Large intestine (tissue), 3 donors: ENCODE measurements around the gene SYNPO. TPM values are rescaled to one million over a fixed set of nuclear protein-coding genes. Genes with fewer than 3 reads are reported as not detected.

Experiments used
- DNase-seq, 2 donors: peaks; one replicate each; pipeline versions ENCODE4 v3.0.0 to v3.0.0-alpha.2; 2013
- H3K27ac ChIP-seq: one replicate; pipeline ENCODE4 v1.5.1; 2013; ENCODE audit warnings: low read length
- H3K27me3 ChIP-seq: 2 replicates; pipeline ENCODE4 v1.6.1; 2013; ENCODE audit warnings: low read length; ENCODE audit not compliant: control insufficient read depth, insufficient read depth
- H3K36me3 ChIP-seq: 2 replicates; pipeline ENCODE4 v1.6.1; 2013; ENCODE audit warnings: low read length; ENCODE audit not compliant: control insufficient read depth, insufficient read depth
- H3K4me1 ChIP-seq: one replicate; pipeline ENCODE4 v1.6.1; 2013; ENCODE audit warnings: low read length; ENCODE audit not compliant: control insufficient read depth, insufficient read depth
- H3K4me3 ChIP-seq: one replicate; pipeline ENCODE4 v1.5.1; 2013; ENCODE audit warnings: low read length
- H3K9me3 ChIP-seq: one replicate; pipeline ENCODE4 v1.6.1; 2013; ENCODE audit warnings: mild to moderate bottlenecking, low read depth, low read length, moderate library complexity; ENCODE audit not compliant: control insufficient read depth
- WGBS: methylation state at CpG from one replicate; pipeline ENCODE4 v1.1.5; 2013; ENCODE audit warnings: low lambda C conversion rate; ENCODE audit not compliant: insufficient coverage; 5-methylcytosine and 5-hydroxymethylcytosine counted together
- polyA plus RNA-seq: library from polyadenylated mRNA; unstranded; fragments of 120-200 nt; gene quantifications from one replicate; pipeline ENCODE4 v1.2.1, GENCODE V29; 2013

SYNPO gene
- polyA plus RNA-seq, 1 donor = 46.7 TPM

DNA sequence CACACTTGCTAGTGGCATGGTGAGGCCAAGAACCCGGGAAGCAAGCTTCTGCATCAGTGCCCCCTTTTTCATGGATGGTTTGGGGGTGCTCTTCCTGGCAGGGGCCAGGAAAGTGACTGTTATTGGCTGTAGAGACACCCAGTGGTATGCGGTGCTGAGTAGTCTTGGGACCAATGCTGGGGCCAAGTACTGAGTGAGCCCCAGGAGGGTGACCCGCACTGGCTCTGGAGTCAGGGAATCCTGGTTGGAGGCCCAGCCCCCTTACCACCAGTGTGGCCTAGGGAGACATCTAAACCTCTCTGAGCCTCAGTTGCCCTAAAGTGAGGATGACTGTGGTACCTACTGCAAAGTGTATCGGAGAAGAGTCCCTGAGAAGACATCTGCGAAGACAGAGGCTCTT is 41.2 kb upstream of the SYNPO start:
- H3K4me3 ChIP-seq = no peak overlapping the region
- H3K4me1 ChIP-seq = peaks cover 47% of the 10 kb centered on the region
- WGBS = no CpG with 5 or more reads among the region's 5 CpGs
- H3K27ac ChIP-seq = no peak overlapping the region
- H3K36me3 ChIP-seq = peaks cover 30% of the 10 kb centered on the region
- no peaks in the 10 kb centered on the region for H3K9me3 ChIP-seq
- DNase-seq = no peak
- H3K27me3 ChIP-seq = no peaks in the 10 kb centered on the region

DNA sequence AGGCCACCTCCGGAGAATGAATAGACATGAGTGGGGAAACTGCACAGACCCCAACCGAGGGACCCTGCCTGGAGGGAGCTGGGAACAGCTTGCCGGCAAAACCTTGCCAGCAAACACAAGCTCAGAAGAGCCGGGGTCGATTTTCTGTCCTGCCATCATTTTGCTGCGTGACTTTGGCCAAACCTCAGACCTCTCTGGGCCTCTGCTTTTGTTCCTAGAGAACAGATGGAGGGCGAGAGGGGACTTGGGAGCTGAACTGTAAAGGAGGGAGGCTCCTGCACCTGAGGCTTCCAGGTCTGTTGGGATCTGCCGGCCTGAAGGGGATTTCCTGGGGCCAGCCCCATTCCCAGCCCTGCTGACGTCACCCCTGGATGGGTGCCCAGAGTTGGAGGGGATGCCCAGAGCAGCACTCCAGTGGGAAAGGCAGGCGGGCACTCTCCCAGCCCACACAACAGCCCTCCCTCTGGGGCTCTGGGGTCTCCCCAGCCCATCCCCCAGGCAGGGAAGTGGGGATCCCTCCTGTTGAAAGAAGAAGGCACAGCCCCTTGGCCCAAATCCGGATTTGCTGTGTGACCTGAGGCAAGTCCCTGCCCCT is 40.4 kb upstream of the SYNPO start:
- H3K36me3 ChIP-seq = peaks cover 33% of the 10 kb centered on the region
- WGBS = no CpG with 5 or more reads among the region's 11 CpGs
- H3K4me1 ChIP-seq = peaks cover 43% of the 10 kb centered on the region
- H3K27me3 ChIP-seq = no peaks in the 10 kb centered on the region
- no peaks in the 10 kb centered on the region for H3K9me3 ChIP-seq
- H3K4me3 ChIP-seq = no peak overlapping the region
- peak overlapping the region; percentile 50 for H3K27ac ChIP-seq
- DNase-seq = peak in 1 of 2 donors; percentile 71

- 76% methylated on average over 2 of the region's 25 CpGs for WGBS
- Histone ChIP-seq H3K4me3 (no peak overlapping the region), H3K27ac (peak overlapping the region; percentile 50), H3K36me3 (peaks cover 33% of the 10 kb centered on the region), H3K9me3 (no peaks in the 10 kb centered on the region), H3K4me1 (peaks cover 41% of the 10 kb centered on the region), H3K27me3 (no peaks in the 10 kb centered on the region)
- no peak for DNase-seq
Measured at GRCh38 chr5:150600616-150601490, 39.6 kb upstream of the SYNPO start.

- DNase-seq = no peak
- no peak overlapping the region for H3K4me3 ChIP-seq
- H3K27ac ChIP-seq = no peak overlapping the region
- H3K36me3 ChIP-seq = peaks cover 33% of the 10 kb centered on the region
- WGBS = no CpG with 5 or more reads among the region's 16 CpGs
- H3K9me3 ChIP-seq = no peaks in the 10 kb centered on the region
- peaks cover 32% of the 10 kb centered on the region for H3K4me1 ChIP-seq
- H3K27me3 ChIP-seq = no peaks in the 10 kb centered on the region
Measured at GRCh38 chr5:150601491-150602345, 38.7 kb upstream of the SYNPO start.

DNA sequence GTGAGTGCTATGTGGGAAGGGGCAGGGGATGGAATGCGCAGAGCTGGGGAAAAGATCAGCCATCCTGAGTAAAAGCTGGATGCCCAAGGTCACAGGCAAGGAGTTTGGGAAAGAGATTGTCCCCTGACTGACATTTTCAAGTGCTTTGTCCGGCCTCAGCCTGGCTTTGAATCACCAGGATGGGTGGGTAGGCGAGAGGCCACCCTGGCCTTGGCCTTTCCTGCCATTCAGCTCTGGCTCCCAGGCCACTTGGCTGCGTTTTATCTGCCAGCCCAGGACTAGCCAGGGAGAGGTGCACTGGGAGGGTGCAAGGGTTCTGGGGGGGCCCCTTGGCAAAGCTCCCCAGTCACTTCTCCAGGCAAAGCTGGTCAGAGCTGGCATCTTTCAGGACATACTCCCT is 37.4 kb upstream of the SYNPO start:
- peaks cover 26% of the 10 kb centered on the region for H3K4me1 ChIP-seq
- H3K4me3 ChIP-seq = no peak overlapping the region
- H3K36me3 ChIP-seq = peaks cover 29% of the 10 kb centered on the region
- no peaks in the 10 kb centered on the region for H3K27me3 ChIP-seq
- H3K9me3 ChIP-seq = no peaks in the 10 kb centered on the region
- WGBS = no CpG with 5 or more reads among the region's 4 CpGs
- H3K27ac ChIP-seq = no peak overlapping the region
- no peak for DNase-seq

DNA sequence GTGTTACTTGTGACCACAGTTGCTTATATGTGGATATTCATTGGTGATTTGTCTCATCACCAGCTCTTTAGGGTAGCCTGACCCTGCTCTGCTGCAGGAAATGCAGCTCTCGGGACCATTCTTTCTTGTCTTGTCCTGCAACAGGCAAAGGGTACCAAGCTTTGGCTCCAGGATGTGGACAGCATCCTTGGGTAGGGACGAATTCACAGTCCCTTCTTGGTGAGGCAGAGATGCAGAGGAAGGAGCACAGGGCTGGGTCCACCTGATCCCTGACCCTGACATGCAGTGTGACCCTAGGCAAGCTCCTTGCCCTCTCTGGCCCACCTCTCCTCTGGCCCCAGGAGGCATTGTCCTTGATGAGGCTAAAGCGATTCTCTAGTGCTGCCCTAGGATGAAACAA is 37.0 kb upstream of the SYNPO start:
- Histone ChIP-seq H3K4me1 (peaks cover 22% of the 10 kb centered on the region), H3K9me3 (no peaks in the 10 kb centered on the region), H3K27ac (no peak overlapping the region), H3K4me3 (no peak overlapping the region), H3K36me3 (peaks cover 25% of the 10 kb centered on the region), H3K27me3 (no peaks in the 10 kb centered on the region)
- no CpG with 5 or more reads among the region's 3 CpGs for WGBS
- DNase-seq = no peak

DNA sequence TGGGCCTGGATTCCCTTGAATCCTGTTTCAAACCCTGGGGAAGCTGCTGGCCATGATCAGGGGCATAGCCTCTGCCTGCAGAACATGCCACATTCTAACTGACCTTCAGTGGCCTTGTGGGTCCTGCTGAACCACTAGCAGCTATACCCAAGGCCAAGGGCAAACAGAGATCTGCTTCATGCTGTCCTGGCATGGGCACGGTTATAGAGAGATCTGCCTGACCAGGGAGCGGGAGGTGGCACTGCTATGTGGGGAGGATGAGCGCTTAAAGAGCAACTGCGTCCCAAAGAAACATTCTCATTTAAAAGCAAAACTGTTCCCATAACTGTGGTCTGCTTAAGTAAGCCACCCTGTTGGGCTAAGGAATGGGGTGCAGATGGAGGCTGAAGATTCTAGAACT is 36.5 kb upstream of the SYNPO start:
- Histone ChIP-seq H3K27me3 (no peaks in the 10 kb centered on the region), H3K27ac (no peak overlapping the region), H3K36me3 (peaks cover 22% of the 10 kb centered on the region), H3K4me3 (no peak overlapping the region), H3K4me1 (peaks cover 21% of the 10 kb centered on the region), H3K9me3 (no peaks in the 10 kb centered on the region)
- no CpG with 5 or more reads among the region's 4 CpGs for WGBS
- DNase-seq = no peak

DNA sequence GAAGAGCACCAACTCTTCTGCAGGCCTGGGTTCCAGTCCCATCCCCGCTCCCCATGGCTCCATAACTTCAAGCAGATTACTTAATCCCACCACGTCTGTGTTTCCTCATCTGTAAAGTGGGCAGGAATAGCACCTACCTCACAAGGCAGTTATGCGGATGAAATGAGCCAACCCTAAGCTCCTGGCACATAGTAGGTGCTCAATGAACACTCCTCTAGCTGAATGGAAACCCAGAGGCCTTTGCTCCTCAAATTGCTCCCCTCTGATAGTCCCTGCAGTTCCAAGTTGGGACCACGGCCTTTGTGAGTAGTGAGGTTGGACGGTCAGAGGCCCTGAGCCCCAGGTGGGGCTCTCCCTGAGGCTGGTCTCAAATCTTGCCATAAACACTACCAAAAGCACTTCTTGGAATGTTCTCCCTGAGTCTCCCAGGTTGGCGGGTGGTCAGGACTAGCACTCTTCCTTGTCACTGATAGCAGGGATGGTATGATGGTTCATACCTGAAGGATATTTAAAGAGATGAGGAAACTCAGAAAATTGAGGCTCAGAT is 35.5 kb upstream of the SYNPO start:
- H3K36me3 ChIP-seq = peaks cover 17% of the 10 kb centered on the region
- no CpG with 5 or more reads among the region's 6 CpGs for WGBS

DNA sequence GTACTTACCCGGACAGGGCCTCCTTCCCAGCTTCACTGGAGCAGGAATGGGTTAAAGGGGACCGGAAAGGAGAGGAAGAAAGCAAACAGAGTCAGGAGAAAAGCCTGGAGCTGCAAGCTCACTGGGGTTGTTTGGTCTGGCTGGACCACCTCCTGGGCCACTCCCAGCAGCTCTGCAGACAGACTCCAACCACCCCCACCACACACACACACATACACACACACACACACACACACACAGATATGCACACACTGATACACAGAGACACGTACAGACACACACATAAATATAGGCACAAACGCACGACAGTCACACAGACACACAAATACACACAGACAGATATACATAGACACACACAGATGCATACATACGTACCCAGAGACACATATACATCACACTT is 34.9 kb upstream of the SYNPO start:
- no peak for DNase-seq
- Histone ChIP-seq H3K4me1 (peaks cover 20% of the 10 kb centered on the region), H3K27ac (no peak overlapping the region), H3K4me3 (no peak overlapping the region), H3K9me3 (no peaks in the 10 kb centered on the region), H3K27me3 (no peaks in the 10 kb centered on the region), H3K36me3 (peaks cover 17% of the 10 kb centered on the region)
- no CpG with 5 or more reads among the region's 6 CpGs for WGBS

More for the DNA sequence above, 35.5 kb upstream of the SYNPO start:
- H3K4me3 ChIP-seq = no peak overlapping the region
- H3K27me3 ChIP-seq = no peaks in the 10 kb centered on the region
- no peaks in the 10 kb centered on the region for H3K9me3 ChIP-seq
- H3K27ac ChIP-seq = no peak overlapping the region
- H3K4me1 ChIP-seq = peaks cover 20% of the 10 kb centered on the region
- no peak for DNase-seq

GRCh38 chr5:150606476-150606875 is 34.0 kb upstream of the SYNPO start:
- no peaks in the 10 kb centered on the region for H3K9me3 ChIP-seq
- peaks cover 28% of the 10 kb centered on the region for H3K4me1 ChIP-seq
- 100% methylated on average over 1 of the region's 9 CpGs for WGBS
- H3K27ac ChIP-seq = no peak overlapping the region
- no peaks in the 10 kb centered on the region for H3K27me3 ChIP-seq
- peaks cover 20% of the 10 kb centered on the region for H3K36me3 ChIP-seq
- no peak overlapping the region for H3K4me3 ChIP-seq
- no peak for DNase-seq
